ENCODE data around the gene TOR1A. TPM values are rescaled to one million over a fixed set of nuclear protein-coding genes. Genes with fewer than 3 reads are reported as not detected.

The TOR1A gene
- total and polyA plus RNA-seq, 2 donors (not counting 1 experiment from before 2014, with no cell fraction given) = 31.5 to 80.2 TPM

DNA sequence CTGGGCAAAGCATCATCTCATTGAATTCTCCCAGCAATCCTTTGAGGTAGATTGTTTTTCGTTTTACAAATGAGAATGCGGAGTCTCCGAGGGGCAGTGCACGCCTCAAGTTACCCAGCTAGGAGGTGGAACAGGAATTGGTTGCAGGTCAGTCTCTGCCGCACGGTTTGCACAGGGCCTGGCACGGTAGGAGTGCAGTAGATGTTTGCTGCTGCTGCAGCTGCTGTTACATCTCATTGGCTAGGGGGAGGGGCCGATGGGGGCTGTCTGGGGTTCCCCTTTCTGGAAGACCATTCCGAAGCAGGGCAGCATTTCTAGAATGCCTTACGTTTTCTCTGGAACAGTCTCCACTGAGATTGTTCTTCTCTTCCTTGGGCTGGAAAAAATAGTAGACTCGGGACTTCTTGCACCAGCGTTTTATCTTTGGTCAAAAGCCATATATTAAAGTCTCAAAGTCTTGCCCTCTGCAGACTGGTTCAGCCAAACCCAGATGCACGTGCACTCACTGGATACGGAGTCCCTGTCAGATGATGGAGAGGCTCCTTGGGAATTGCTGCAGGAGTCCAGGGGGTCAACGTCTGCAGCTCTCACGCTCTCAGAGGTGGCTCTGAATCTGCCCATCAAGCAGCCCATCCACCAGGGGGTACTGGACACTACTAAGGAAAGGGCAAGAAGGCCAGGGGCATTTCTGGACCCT is 12.5 kb upstream of the TOR1A start:
- peak overlapping the region; percentile 64 to 98 (median 76) for H3K4me3 ChIP-seq (replicated peaks in 1 of 4; ENCODE audit: control extremely low read depth in 1 of 4, insufficient read depth in 1 of 4, low read depth in 3 of 4, low read length in 4 of 4)

DNA sequence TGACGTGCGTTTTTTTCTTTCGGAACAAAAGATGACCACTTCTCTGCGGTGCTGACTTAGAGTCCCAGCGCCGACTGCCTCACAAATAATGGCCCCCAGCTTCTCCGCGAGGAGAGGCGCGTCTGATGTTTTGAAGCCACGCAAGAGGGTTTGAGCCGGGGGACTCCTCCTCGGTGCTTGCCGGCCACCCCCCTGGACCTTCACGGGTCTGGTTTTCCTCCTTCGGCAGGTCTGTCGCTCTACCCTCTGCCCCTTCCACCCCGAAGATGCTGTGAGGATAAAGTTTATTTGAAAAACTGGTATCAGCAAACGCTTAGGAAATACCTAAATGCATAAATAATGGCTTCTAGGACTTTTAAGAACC is 11.9 kb upstream of the TOR1A start:
- DNase-seq (ENCODE audit: low read depth in 2 of 2) = no peak
- H3K9ac ChIP-seq (ENCODE audit: insufficient read depth, low read length) = peak overlapping the region; percentile 76
- peak overlapping the region; percentile 74 for H3K27ac ChIP-seq (ENCODE audit: insufficient read depth, low read length)
- no peak for TF ChIP-seq EZH2 (IDR thresholded peaks at IDR 0.05; ENCODE audit: low read length, missing control alignments)
- no peak for TF ChIP-seq CTCF (conservative IDR thresholded peaks at IDR 0.05 in 1 of 2, IDR thresholded peaks at IDR 0.05 in 1 of 2; ENCODE audit: low read depth in 1 of 2, low read length in 2 of 2)
- no peaks in the 10 kb centered on the region for H3K27me3 ChIP-seq (ENCODE audit: control insufficient read depth, insufficient read depth, low read length)
- H3K4me1 ChIP-seq (ENCODE audit: control insufficient read depth, extremely low read depth, insufficient read depth, low read length) = peaks cover 14% of the 10 kb centered on the region
- H3K36me3 ChIP-seq (ENCODE audit: control insufficient read depth, insufficient read depth, low read length) = peaks cover under 1% of the 10 kb centered on the region
- H3K4me2 ChIP-seq (ENCODE audit: extremely low read depth, insufficient read depth, low read length) = peak overlapping the region; percentile 98
- H3K79me2 ChIP-seq (ENCODE audit: control insufficient read depth, insufficient read depth, low read length) = peaks cover 15% of the 10 kb centered on the region
- peak overlapping the region; percentile 64 to 98 (median 76) for H3K4me3 ChIP-seq (replicated peaks in 1 of 4; ENCODE audit: control extremely low read depth in 1 of 4, insufficient read depth in 1 of 4, low read depth in 3 of 4, low read length in 4 of 4)
- H3K9me3 ChIP-seq (ENCODE audit: control insufficient read depth, insufficient read depth, low read depth, low read length) = no peaks in the 10 kb centered on the region
- peak overlapping the region; percentile 60 for H2AFZ ChIP-seq (ENCODE audit: low read length)
- H4K20me1 ChIP-seq (ENCODE audit: control insufficient read depth, extremely low read depth, insufficient read depth, low read length) = no peaks in the 10 kb centered on the region

More for the DNA sequence above, 12.5 kb upstream of the TOR1A start:
- DNase-seq (ENCODE audit: low read depth in 2 of 2) = no peak
- Histone ChIP-seq H3K27ac (ENCODE audit: insufficient read depth, low read length) (no peak overlapping the region), H3K79me2 (ENCODE audit: control insufficient read depth, insufficient read depth, low read length) (peaks cover 15% of the 10 kb centered on the region), H3K36me3 (ENCODE audit: control insufficient read depth, insufficient read depth, low read length) (no peaks in the 10 kb centered on the region), H3K4me1 (ENCODE audit: control insufficient read depth, extremely low read depth, insufficient read depth, low read length) (peaks cover 14% of the 10 kb centered on the region), H3K4me2 (ENCODE audit: extremely low read depth, insufficient read depth, low read length) (peak overlapping the region; percentile 98), H2AFZ (ENCODE audit: low read length) (peak overlapping the region; percentile 60), H4K20me1 (ENCODE audit: control insufficient read depth, extremely low read depth, insufficient read depth, low read length) (no peaks in the 10 kb centered on the region), H3K9ac (ENCODE audit: insufficient read depth, low read length) (peak overlapping the region; percentile 76), H3K27me3 (ENCODE audit: control insufficient read depth, insufficient read depth, low read length) (no peaks in the 10 kb centered on the region), H3K9me3 (ENCODE audit: control insufficient read depth, insufficient read depth, low read depth, low read length) (no peaks in the 10 kb centered on the region)
- TF ChIP-seq EZH2 (IDR thresholded peaks at IDR 0.05; ENCODE audit: low read length, missing control alignments) = no peak
- no peak for TF ChIP-seq CTCF (conservative IDR thresholded peaks at IDR 0.05 in 1 of 2, IDR thresholded peaks at IDR 0.05 in 1 of 2; ENCODE audit: low read depth in 1 of 2, low read length in 2 of 2)

DNA sequence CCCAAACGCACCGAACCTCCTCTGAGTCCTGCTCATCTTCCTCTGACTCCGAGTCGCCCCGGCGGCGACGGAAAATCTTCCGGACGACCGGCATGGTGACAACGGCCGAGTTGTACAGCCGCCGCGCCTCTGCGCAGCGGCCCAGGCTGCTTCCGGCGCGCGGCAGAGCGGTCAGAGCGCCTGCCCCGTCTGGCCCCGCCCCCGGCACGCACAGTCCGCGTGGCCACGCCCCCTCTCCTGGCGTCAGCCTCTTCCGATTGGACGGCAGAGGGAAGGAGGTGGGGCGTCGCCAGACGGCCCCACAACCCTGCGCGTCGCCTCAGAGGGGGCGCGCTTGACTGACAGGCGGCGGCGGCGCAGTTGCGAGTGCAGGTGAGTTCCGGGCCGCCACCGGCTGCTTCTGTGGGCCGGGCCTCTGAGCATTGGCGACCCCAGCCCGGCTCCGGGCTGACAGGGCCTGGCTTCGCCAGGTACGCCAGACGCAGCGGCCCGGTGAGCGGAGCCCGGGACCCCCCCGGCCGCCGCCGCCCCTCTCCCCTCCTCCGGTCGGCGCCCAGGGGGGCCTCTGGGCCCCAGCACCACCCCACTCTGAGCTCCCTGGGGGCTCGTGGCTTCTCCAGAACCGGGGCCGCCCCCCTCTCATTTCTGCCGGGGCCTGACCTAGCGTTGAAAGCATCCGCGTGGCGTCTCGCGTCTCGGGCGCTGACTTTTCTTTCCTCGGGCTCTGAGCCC is 11.4 kb upstream of the TOR1A start, which contains the start of the genes C9orf78 and USP20:
TSS of gene C9orf78 (minus strand) at position 148 of the 732 bp plus-strand sequence. CDS start at position 94, 54 bp downstream.
TSS of gene USP20 (plus strand) at position 331 of the 732 bp plus-strand sequence. CDS start 17,098 bp downstream, outside the sequence.
- TF ChIP-seq EZH2 (IDR thresholded peaks at IDR 0.05; ENCODE audit: low read length, missing control alignments) = no peak
- TF ChIP-seq CTCF (conservative IDR thresholded peaks at IDR 0.05 in 1 of 2, IDR thresholded peaks at IDR 0.05 in 1 of 2; ENCODE audit: low read depth in 1 of 2, low read length in 2 of 2) = no peak
- Histone ChIP-seq H2AFZ (ENCODE audit: low read length) (peak within 1 kb of the TSS; percentile 95), H4K20me1 (ENCODE audit: control insufficient read depth, extremely low read depth, insufficient read depth, low read length) (no peaks in the 10 kb centered on the region), H3K4me1 (ENCODE audit: control insufficient read depth, extremely low read depth, insufficient read depth, low read length) (peaks cover 14% of the 10 kb centered on the region), H3K27me3 (ENCODE audit: control insufficient read depth, insufficient read depth, low read length) (no peaks in the 10 kb centered on the region), H3K4me3 (replicated peaks in 1 of 4; ENCODE audit: control extremely low read depth in 1 of 4, insufficient read depth in 1 of 4, low read depth in 3 of 4, low read length in 4 of 4) (peak within 1 kb of the TSS; percentile 64 to 98 (median 87)), H3K36me3 (ENCODE audit: control insufficient read depth, insufficient read depth, low read length) (peaks cover 3% of the 10 kb centered on the region), H3K9me3 (ENCODE audit: control insufficient read depth, insufficient read depth, low read depth, low read length) (no peaks in the 10 kb centered on the region), H3K4me2 (ENCODE audit: extremely low read depth, insufficient read depth, low read length) (peak within 1 kb of the TSS; percentile 98), H3K9ac (ENCODE audit: insufficient read depth, low read length) (peak within 1 kb of the TSS; percentile 78), H3K79me2 (ENCODE audit: control insufficient read depth, insufficient read depth, low read length) (peaks cover 15% of the 10 kb centered on the region), H3K27ac (ENCODE audit: insufficient read depth, low read length) (peak within 1 kb of the TSS; percentile 74)
- peak; percentile 88 to 92 for DNase-seq (ENCODE audit: low read depth in 2 of 2)
